ENCODE measurements around the gene GRAMD2A.

DNA sequence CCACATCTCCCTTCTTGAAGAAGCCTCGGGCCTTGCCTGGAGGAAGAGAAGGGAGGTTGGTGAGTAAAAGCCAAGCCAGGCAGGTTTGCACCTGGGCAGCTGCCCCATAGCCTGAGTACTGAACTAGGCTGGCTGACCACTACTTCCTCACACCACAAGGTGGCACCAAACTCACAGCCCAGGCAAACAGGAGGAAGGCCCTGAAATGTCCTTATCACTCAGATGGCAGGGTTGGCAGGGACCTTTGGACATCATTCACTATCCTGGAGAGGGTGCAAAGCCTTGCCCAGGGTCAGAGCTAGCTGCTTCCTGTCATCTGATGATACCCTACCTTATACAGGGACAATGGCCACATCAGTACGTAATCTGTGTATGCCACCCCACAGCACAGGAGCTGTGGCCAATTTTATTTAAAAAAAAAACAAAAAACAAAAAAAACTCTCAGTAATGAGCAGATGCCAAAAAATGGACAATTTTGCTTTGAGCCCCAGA is 2.2 kb upstream of the GRAMD2A start:
- TF ChIP-seq EP300 (IDR thresholded peaks at IDR 0.05), result no peak
- peak; percentile 57 to 91 (median 90) for TF ChIP-seq CTCF (IDR thresholded peaks at IDR 0.05)
- TF ChIP-seq POLR2A (IDR thresholded peaks at IDR 0.05), result no peak
